ENCODE measurements around the gene TMEM101.
"Not testable (repeated sequence)": the region's sequence is repeated elsewhere in the genome, so short reads cannot be mapped to it uniquely, and the experiment has no call there.

TMEM101 gene

GRCh38 chr17:43972444-43973212, 42.1 kb downstream of the TMEM101 start:
- not testable (repeated sequence) for DNase-seq

GRCh38 chr17:43971436-43971835, 43.3 kb downstream of the TMEM101 start:
- not testable (repeated sequence) for DNase-seq

GRCh38 chr17:43970366-43970765, 44.4 kb downstream of the TMEM101 start:
- no peak for DNase-seq

- DNase-seq = no peak
Measured at GRCh38 chr17:43967251-43967875, 47.4 kb downstream of the TMEM101 start.

- DNase-seq = no peak
Measured at GRCh38 chr17:43966276-43966675, 48.5 kb downstream of the TMEM101 start.

- no peak for DNase-seq
Measured at GRCh38 chr17:43962479-43962878, 52.3 kb downstream of the TMEM101 start.

GRCh38 chr17:43961954-43962353, 52.8 kb downstream of the TMEM101 start:
- no peak for DNase-seq

GRCh38 chr17:43961292-43961691, 53.5 kb downstream of the TMEM101 start:
- DNase-seq = not testable (repeated sequence)

All from NCI-H1105 treated with DMSO at 0.1 percent for 48 hours (cell line).